Stimulated activated CD4-positive, alpha-beta T cell treated with anti-CD3 and anti-CD28 coated beads, Interleukin-4, amount 100 ng/mL, for 24 hours (primary cell): ENCODE data around the gene PDE4D.
"Not testable (repeated sequence)": the region's sequence is repeated elsewhere in the genome, so short reads cannot be mapped to it uniquely, and the experiment has no call there.

Experiments
- DNase-seq: peaks from one replicate; pipeline ENCODE4 v3.0.0-alpha.2; 2020

Gene PDE4D

GRCh38 chr5:59767681-59768151, 125.8 kb downstream of the PDE4D start:
- no peak for DNase-seq

- no peak for DNase-seq
Measured at GRCh38 chr5:59767211-59767605, 126.3 kb downstream of the PDE4D start.

GRCh38 chr5:59766427-59767210, 126.9 kb downstream of the PDE4D start:
- no peak for DNase-seq

- no peak for DNase-seq
Measured at GRCh38 chr5:59765446-59765845, 128.1 kb downstream of the PDE4D start.

GRCh38 chr5:59764361-59764760, 129.2 kb downstream of the PDE4D start:
- DNase-seq, result no peak

- no peak for DNase-seq
Measured at GRCh38 chr5:59763541-59763940, 130.0 kb downstream of the PDE4D start.

GRCh38 chr5:59762232-59762631, 131.3 kb downstream of the PDE4D start:
- not testable (repeated sequence) for DNase-seq

GRCh38 chr5:59760785-59761348, 132.7 kb downstream of the PDE4D start:
- no peak for DNase-seq

- no peak for DNase-seq
Measured at GRCh38 chr5:59759600-59760351, 133.8 kb downstream of the PDE4D start.

GRCh38 chr5:59758566-59758965, 135.0 kb downstream of the PDE4D start:
- no peak for DNase-seq

GRCh38 chr5:59757442-59757841, 136.1 kb downstream of the PDE4D start:
- DNase-seq, result no peak

GRCh38 chr5:59756373-59757035, 137.0 kb downstream of the PDE4D start:
- no peak for DNase-seq

- no peak for DNase-seq
Measured at GRCh38 chr5:59755476-59755875, 138.1 kb downstream of the PDE4D start.

GRCh38 chr5:59753599-59753998, 139.9 kb downstream of the PDE4D start:
- no peak for DNase-seq

- DNase-seq, result no peak
Measured at GRCh38 chr5:59749782-59750520, 143.6 kb downstream of the PDE4D start.

GRCh38 chr5:59748036-59748663, 145.4 kb downstream of the PDE4D start:
- not testable (repeated sequence) for DNase-seq

GRCh38 chr5:59746241-59746765, 147.2 kb downstream of the PDE4D start:
- no peak for DNase-seq

- DNase-seq, result no peak
Measured at GRCh38 chr5:59745415-59745863, 148.1 kb downstream of the PDE4D start.

- no peak for DNase-seq
Measured at GRCh38 chr5:59744531-59744992, 149.0 kb downstream of the PDE4D start.

- DNase-seq, result no peak
Measured at GRCh38 chr5:59741599-59741998, 151.9 kb downstream of the PDE4D start.

- DNase-seq, result no peak
Measured at GRCh38 chr5:59738024-59738423, 155.5 kb downstream of the PDE4D start.

GRCh38 chr5:59732806-59733205, 160.7 kb downstream of the PDE4D start:
- no peak for DNase-seq
